HCT116 (cell line): ENCODE results near the gene MKRN3. TPM values are rescaled to one million over a fixed set of nuclear protein-coding genes. Genes with fewer than 3 reads are reported as not detected.

Experiments used
- ATAC-seq: fragments of 200-7000 bp; cut with Tn5 transposase; 2 replicates; pipeline ENCODE4 v1.9.1; 2020; ENCODE audit warnings: mild to moderate bottlenecking, moderate library complexity
- Bru-seq: library from RNA; stranded (reverse); fragments of 400-500 nt; gene quantifications from one replicate; lab custom pipeline; 2021; lab: Mats Ljungman, UMichigan
- BruChase-seq, 2 experiments: library from RNA; stranded (reverse); fragments of 400-500 nt; gene quantifications; one replicate each; lab custom pipeline; 2021; lab: Mats Ljungman, UMichigan
- BruUV-seq: library from RNA; stranded (reverse); fragments of 400-500 nt; replicated peaks from 2 replicates; lab custom pipeline; 2021; lab: Mats Ljungman, UMichigan
- CTCF ChIA-PET: fragments of 300-600 bp; sonication (Branson Sonifier 250); formaldehyde crosslinking; loops from one replicate; lab custom pipeline; 2021; ENCODE audit warnings: antibody characterized with exemption; lab: Charles Lee
- POLR2A ChIA-PET: fragments of 300-600, 350-600 bp; sonication (Branson Sonifier 250); formaldehyde crosslinking; loops from one replicate; lab custom pipeline; 2021; ENCODE audit warnings: antibody characterized with exemption; lab: Charles Lee
- RAD21 ChIA-PET, 2 experiments: fragments of 300-600 bp; sonication (Branson Sonifier 250); formaldehyde crosslinking; loops; one replicate each; lab custom pipeline; 2023; ENCODE audit warnings: low total read pairs in 2 of 2; ENCODE audit not compliant: uncharacterized antibody in 2 of 2, unreplicated experiment in 2 of 2, low non-redundant PET in 1 of 2; lab: Charles Lee
- DNase-seq: peaks from one replicate; pipeline ENCODE4 v3.0.0-alpha.2; 2010; ENCODE audit warnings: low read depth, low spot score
- H2AFZ ChIP-seq: fragments of 200-600 bp; shearing (Covaris generic), sonication (generic); 2 replicates; pipeline ENCODE4 v1.6.1; 2017; ENCODE audit warnings: low read depth, mixed run types, mixed read lengths, antibody characterized with exemption, low read length; ENCODE audit not compliant: poor library complexity, severe bottlenecking
- H3K27ac ChIP-seq: 2 replicates; pipeline ENCODE4 v1.5.1; 2012; ENCODE audit warnings: low read depth, low read length
- H3K27me3 ChIP-seq: fragments of 200-600 bp; sonication (generic); 2 replicates; pipeline ENCODE4 v1.6.1; 2016; ENCODE audit warnings: mixed run types, low read length, mixed read lengths; ENCODE audit not compliant: insufficient read depth
- H3K36me3 ChIP-seq, 2 experiments: fragments of 200-500 bp in 1 of 2; fragments of 200-600 bp in 1 of 2; sonication (Bioruptor generic) in 1 of 2; sonication (generic) in 1 of 2; 2 replicates each; pipeline versions ENCODE4 v1.5.1 to v1.6.1; 2014 to 2016; ENCODE audit warnings: low read length in 2 of 2, inconsistent platforms in 1 of 2, mixed read lengths in 1 of 2, mixed run types in 1 of 2; ENCODE audit not compliant: insufficient read depth in 2 of 2, control insufficient read depth in 1 of 2
- H3K4me1 ChIP-seq, 2 experiments: fragments of 200-600 bp in 1 of 2; sonication (generic) in 1 of 2; 2 replicates each; pipeline versions ENCODE4 v1.5.1 to v1.6.1; 2012 to 2017; ENCODE audit warnings: low read length in 2 of 2, inconsistent platforms in 1 of 2, mild to moderate bottlenecking in 1 of 2, mixed read lengths in 1 of 2, mixed run types in 1 of 2, moderate library complexity in 1 of 2; ENCODE audit not compliant: insufficient read depth in 2 of 2, control insufficient read depth in 1 of 2
- H3K4me2 ChIP-seq: fragments of 200-600 bp; sonication (generic); 2 replicates; pipeline ENCODE4 v1.6.1; 2017; ENCODE audit warnings: mixed run types, low read length, mixed read lengths
- H3K4me3 ChIP-seq, 2 experiments: fragments of 200-600 bp in 1 of 2; sonication (generic) in 1 of 2; replicated peaks in 1 of 2; 2 replicates each; pipeline ENCODE4 v1.5.1; 2011 to 2016; ENCODE audit warnings: low read length in 2 of 2, control low read depth in 1 of 2, low read depth in 1 of 2, mild to moderate bottlenecking in 1 of 2, mixed read lengths in 1 of 2, mixed run types in 1 of 2
- H3K79me2 ChIP-seq: fragments of 200-600 bp; sonication (generic); 2 replicates; pipeline ENCODE4 v1.6.1; 2017; ENCODE audit warnings: mild to moderate bottlenecking, mixed run types, low read length, moderate library complexity, mixed read lengths; ENCODE audit not compliant: insufficient read depth
- H3K9ac ChIP-seq: fragments of 200-600 bp; sonication (generic); 2 replicates; pipeline ENCODE4 v1.6.1; 2016; ENCODE audit warnings: low read length, mixed read lengths
- H3K9me2 ChIP-seq: fragments of 200-600 bp; sonication (generic), shearing (Covaris generic); 2 replicates; pipeline ENCODE4 v1.6.1; 2017; ENCODE audit warnings: mixed run types, mild to moderate bottlenecking, moderate library complexity; ENCODE audit not compliant: insufficient read depth
- H3K9me3 ChIP-seq, 2 experiments: fragments of 200-500 bp in 1 of 2; fragments of 200-600 bp in 1 of 2; sonication (Bioruptor generic) in 1 of 2; sonication (generic) in 1 of 2; 2 replicates each; pipeline ENCODE4 v1.6.1; 2014 to 2017; ENCODE audit warnings: low read length in 2 of 2, mixed read lengths in 2 of 2, inconsistent platforms in 1 of 2, low read depth in 1 of 2, mild to moderate bottlenecking in 1 of 2, mixed run types in 1 of 2, moderate library complexity in 1 of 2; ENCODE audit not compliant: control insufficient read depth in 1 of 2, insufficient read depth in 1 of 2
- H4K20me1 ChIP-seq: fragments of 200-600 bp; sonication (generic), shearing (Covaris generic); 2 replicates; pipeline ENCODE4 v1.6.1; 2017; ENCODE audit warnings: mixed run types, mild to moderate bottlenecking, moderate library complexity; ENCODE audit not compliant: insufficient read depth
- CEBPB ChIP-seq: IDR thresholded peaks from 2 replicates; pipeline ENCODE4 v1.6.1; 2012; ENCODE audit warnings: low read depth
- EGR1 ChIP-seq: IDR thresholded peaks from 2 replicates; pipeline ENCODE4 v1.6.1; 2012; ENCODE audit warnings: low read depth
- ELF1 ChIP-seq: IDR thresholded peaks from 2 replicates; pipeline ENCODE4 v1.6.1; 2012; ENCODE audit warnings: low read depth, borderline replicate concordance
- EZH2 ChIP-seq: fragments of 200-600 bp; sonication (generic); IDR thresholded peaks from 2 replicates; pipeline ENCODE4 v1.6.1; 2017; ENCODE audit warnings: antibody characterized with exemption, mixed run types
- EZH2phosphoT487 ChIP-seq: fragments of 200-600 bp; IDR thresholded peaks from 2 replicates; pipeline ENCODE4 v1.6.1; 2018; ENCODE audit warnings: antibody characterized with exemption, borderline replicate concordance
- FOSL1 ChIP-seq: IDR thresholded peaks from 2 replicates; pipeline ENCODE4 v1.6.1; 2012; ENCODE audit warnings: low read depth
- JUND ChIP-seq: IDR thresholded peaks from 2 replicates; pipeline ENCODE4 v1.6.1; 2012
- POLR2A ChIP-seq: IDR thresholded peaks from 2 replicates; pipeline ENCODE4 v1.7.0; 2011; ENCODE audit warnings: borderline replicate concordance; ENCODE audit not compliant: insufficient read depth, insufficient read length; ENCODE audit errors: extremely low read depth
- POLR2AphosphoS5 ChIP-seq: IDR thresholded peaks from 2 replicates; pipeline ENCODE4 v1.6.1; 2011; ENCODE audit warnings: mild to moderate bottlenecking, low read depth, low read length, moderate library complexity
- RAD21 ChIP-seq: IDR thresholded peaks from 2 replicates; pipeline ENCODE4 v1.6.1; 2012; ENCODE audit warnings: low read depth, mild to moderate bottlenecking
- SIN3A ChIP-seq: IDR thresholded peaks from 2 replicates; pipeline ENCODE4 v1.6.1; 2012; ENCODE audit warnings: low read depth
- TCF7L2 ChIP-seq: IDR thresholded peaks from 2 replicates; pipeline ENCODE4 v1.7.0; 2011; ENCODE audit warnings: borderline replicate concordance, inconsistent platforms; ENCODE audit not compliant: insufficient read depth, insufficient read length; ENCODE audit errors: extremely low read depth
- ZNF274 ChIP-seq: fragments of 200-500 bp; sonication (Bioruptor generic); IDR thresholded peaks from 2 replicates; pipeline ENCODE4 v1.6.1; 2014; ENCODE audit warnings: mild to moderate bottlenecking, low read depth, low read length, inconsistent platforms
- intact Hi-C: fragments of 100-400 bp; cut with micrococcal nuclease; formaldehyde crosslinking; loops from 2 replicates; pipeline ENCODE4 v1.10.0; 2022
- long read RNA-seq: library from polyadenylated mRNA; unstranded; transcript quantifications from one replicate; pipeline ENCODE4 v2.0.0, GENCODE V29; 2021; ENCODE audit not compliant: unreplicated experiment
- polyA plus RNA-seq: library from polyadenylated mRNA; unstranded; fragments of >200 nt; gene quantifications from 2 replicates; pipeline ENCODE4 v1.2.1, GENCODE V29; 2012; ENCODE audit warnings: missing spikeins
- total RNA-seq: library from RNA; stranded (reverse); gene quantifications from one replicate; pipeline ENCODE4 v1.2.1, GENCODE V29; 2021; ENCODE audit not compliant: unreplicated experiment
- TF ChIP-seq, protein P1 (sequence below): IDR thresholded peaks from 2 replicates; pipeline ENCODE4 v1.6.1; 2011; ENCODE audit warnings: mild to moderate bottlenecking, low read length, moderate library complexity; ENCODE audit not compliant: insufficient replicate concordance; ENCODE audit errors: extremely low read depth
- TF ChIP-seq, protein P2 (sequence below): IDR thresholded peaks from 2 replicates; pipeline ENCODE4 v1.6.1; 2012
- TF ChIP-seq, protein P3 (sequence below), 3 experiments: fragments of 200-600 bp in 1 of 3; sonication (generic) in 1 of 3; IDR thresholded peaks in 2 of 3; conservative IDR thresholded peaks in 1 of 3; 2 replicates each; pipeline ENCODE4 v1.5.1; 2012 to 2017; ENCODE audit warnings: low read depth in 2 of 3, low read length in 2 of 3, antibody characterized with exemption in 1 of 3, borderline replicate concordance in 1 of 3, control low read depth in 1 of 3, mild to moderate bottlenecking in 1 of 3, mixed read lengths in 1 of 3, mixed run types in 1 of 3, moderate library complexity in 1 of 3; ENCODE audit not compliant: insufficient read depth in 1 of 3
- TF ChIP-seq, protein P4 (sequence below): IDR thresholded peaks from 2 replicates; pipeline ENCODE4 v1.6.1; 2012; ENCODE audit warnings: low read depth

MKRN3 gene
- 10.1 TPM for total RNA-seq
- polyA plus RNA-seq, result 4.9 and 5.7 TPM in 2 replicates
- Bru-seq, nascent RNA, result percentile 63 among the genes with signal in this experiment
- percentile 54 among the genes with signal in this experiment for BruChase-seq, experiment 1, labeled RNA remaining after a 6-hour chase
- percentile 58 among the genes with signal in this experiment for BruChase-seq, experiment 2, labeled RNA remaining after a 2-hour chase
- long read RNA-seq, transcript MKRN3-202 (3 exons, 629 nt), result minor isoform, 5 of 32 reads
- long read RNA-seq, transcript MKRN3-201 (1 exons, 2,347 nt), result major isoform, 13 of 32 reads
- long read RNA-seq, partial matches to known transcripts, result 6 of 32 reads
- long read RNA-seq, other reads (novel, unspliced or antisense), result 6 of 32 reads

DNA sequence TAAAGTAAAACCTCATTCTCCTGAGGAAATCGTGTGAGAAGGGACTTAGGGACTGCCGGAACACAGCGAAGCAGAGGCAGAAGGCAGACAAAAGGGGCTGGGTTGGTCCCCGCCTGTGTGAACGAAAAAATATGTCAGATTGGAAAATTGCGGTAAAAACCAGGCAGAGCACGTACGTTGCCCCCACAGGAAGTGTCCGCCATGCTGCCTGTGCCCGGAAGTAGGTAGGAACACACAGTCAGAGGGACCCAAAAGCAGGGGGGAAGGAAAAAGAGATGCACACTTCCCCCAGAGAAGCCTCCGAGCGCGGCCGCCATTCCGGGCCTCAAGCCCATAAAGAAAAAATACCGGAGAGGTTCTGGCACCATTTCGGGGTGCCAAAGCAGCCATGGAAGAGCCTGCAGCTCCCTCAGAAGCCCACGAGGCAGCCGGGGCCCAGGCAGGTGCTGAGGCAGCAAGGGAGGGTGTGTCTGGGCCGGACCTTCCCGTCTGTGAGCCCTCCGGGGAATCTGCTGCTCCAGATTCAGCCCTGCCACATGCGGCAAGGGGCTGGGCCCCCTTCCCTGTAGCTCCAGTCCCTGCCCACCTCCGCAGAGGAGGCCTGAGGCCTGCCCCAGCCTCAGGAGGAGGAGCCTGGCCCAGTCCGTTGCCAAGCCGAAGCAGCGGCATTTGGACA is at the start of gene MKRN3:
TSS of gene MKRN3 (plus strand) at position 280 of the 676 bp plus-strand sequence. CDS start at position 389, 109 bp downstream.
- CTCF ChIA-PET, result interaction anchor here (0.9 kb wide), 1 partner anchor 9 kb away, joined by 3 read pairs; no protein-coding TSS in a partner anchor
- Histone ChIP-seq H3K9me2 (no peaks in the 10 kb centered on the region), H3K4me3 (peak within 1 kb of the TSS; percentile 85 to 99), H3K4me1 (peaks cover 15 to 28% of the 10 kb centered on the region in 2 experiments), H3K36me3 (peaks cover 4 to 12% of the 10 kb centered on the region in 2 experiments; a peak in 3 of 4 replicates), H2AFZ (peak within 1 kb of the TSS; percentile 99), H3K9ac (peak within 1 kb of the TSS; percentile 98), H4K20me1 (no peaks in the 10 kb centered on the region), H3K9me3 (no peaks in the 10 kb centered on the region), H3K79me2 (peaks cover 50% of the 10 kb centered on the region), H3K27ac (peak within 1 kb of the TSS; percentile 98), H3K27me3 (no peaks in the 10 kb centered on the region), H3K4me2 (peak within 1 kb of the TSS; percentile 83)
- POLR2A ChIA-PET, result interaction anchor here (0.7 kb wide), 1 partner anchor 9 kb away, joined by 3 read pairs; no protein-coding TSS in a partner anchor
- RAD21 ChIA-PET, result no interaction called here
- ATAC-seq (peak; percentile 83), DNase-seq (peak; percentile 87)
- BruUV-seq, result TSS peak; percentile 51
- intact Hi-C loops, result loop anchor here (2.0 kb wide), 1 partner anchor 15 kb away; no protein-coding TSS in a partner anchor
- TF ChIP-seq POLR2AphosphoS5 (peak; percentile 76), SIN3A (0 out of 2 replicates have a peak, but pooled peaks have one; percentile 20), TCF7L2 (peak; percentile 76), ELF1 (peak; percentile 90), JUND (no peak), CEBPB (no peak), EZH2 (no peak), EGR1 (peak; percentile 29; the same call in 1 of the 2 replicates), RAD21 (no peak), ZNF274 (no peak), FOSL1 (no peak), EZH2phosphoT487 (no peak), POLR2A (peak; percentile 77)
- TF ChIP-seq, protein P1, sequence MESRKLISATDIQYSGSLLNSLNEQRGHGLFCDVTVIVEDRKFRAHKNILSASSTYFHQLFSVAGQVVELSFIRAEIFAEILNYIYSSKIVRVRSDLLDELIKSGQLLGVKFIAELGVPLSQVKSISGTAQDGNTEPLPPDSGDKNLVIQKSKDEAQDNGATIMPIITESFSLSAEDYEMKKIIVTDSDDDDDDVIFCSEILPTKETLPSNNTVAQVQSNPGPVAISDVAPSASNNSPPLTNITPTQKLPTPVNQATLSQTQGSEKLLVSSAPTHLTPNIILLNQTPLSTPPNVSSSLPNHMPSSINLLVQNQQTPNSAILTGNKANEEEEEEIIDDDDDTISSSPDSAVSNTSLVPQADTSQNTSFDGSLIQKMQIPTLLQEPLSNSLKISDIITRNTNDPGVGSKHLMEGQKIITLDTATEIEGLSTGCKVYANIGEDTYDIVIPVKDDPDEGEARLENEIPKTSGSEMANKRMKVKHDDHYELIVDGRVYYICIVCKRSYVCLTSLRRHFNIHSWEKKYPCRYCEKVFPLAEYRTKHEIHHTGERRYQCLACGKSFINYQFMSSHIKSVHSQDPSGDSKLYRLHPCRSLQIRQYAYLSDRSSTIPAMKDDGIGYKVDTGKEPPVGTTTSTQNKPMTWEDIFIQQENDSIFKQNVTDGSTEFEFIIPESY, result no peak
- TF ChIP-seq, protein P2, sequence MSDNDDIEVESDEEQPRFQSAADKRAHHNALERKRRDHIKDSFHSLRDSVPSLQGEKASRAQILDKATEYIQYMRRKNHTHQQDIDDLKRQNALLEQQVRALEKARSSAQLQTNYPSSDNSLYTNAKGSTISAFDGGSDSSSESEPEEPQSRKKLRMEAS, result peak; percentile 76
- TF ChIP-seq, protein P3, sequence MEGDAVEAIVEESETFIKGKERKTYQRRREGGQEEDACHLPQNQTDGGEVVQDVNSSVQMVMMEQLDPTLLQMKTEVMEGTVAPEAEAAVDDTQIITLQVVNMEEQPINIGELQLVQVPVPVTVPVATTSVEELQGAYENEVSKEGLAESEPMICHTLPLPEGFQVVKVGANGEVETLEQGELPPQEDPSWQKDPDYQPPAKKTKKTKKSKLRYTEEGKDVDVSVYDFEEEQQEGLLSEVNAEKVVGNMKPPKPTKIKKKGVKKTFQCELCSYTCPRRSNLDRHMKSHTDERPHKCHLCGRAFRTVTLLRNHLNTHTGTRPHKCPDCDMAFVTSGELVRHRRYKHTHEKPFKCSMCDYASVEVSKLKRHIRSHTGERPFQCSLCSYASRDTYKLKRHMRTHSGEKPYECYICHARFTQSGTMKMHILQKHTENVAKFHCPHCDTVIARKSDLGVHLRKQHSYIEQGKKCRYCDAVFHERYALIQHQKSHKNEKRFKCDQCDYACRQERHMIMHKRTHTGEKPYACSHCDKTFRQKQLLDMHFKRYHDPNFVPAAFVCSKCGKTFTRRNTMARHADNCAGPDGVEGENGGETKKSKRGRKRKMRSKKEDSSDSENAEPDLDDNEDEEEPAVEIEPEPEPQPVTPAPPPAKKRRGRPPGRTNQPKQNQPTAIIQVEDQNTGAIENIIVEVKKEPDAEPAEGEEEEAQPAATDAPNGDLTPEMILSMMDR (IDR thresholded peaks at IDR 0.05 in 2 of 3, conservative IDR thresholded peaks at IDR 0.05 in 1 of 3; ENCODE audit: borderline replicate concordance in 1 of 3, insufficient read depth in 1 of 3, low read depth in 2 of 3, low read length in 2 of 3), result no peak
- TF ChIP-seq, protein P4, sequence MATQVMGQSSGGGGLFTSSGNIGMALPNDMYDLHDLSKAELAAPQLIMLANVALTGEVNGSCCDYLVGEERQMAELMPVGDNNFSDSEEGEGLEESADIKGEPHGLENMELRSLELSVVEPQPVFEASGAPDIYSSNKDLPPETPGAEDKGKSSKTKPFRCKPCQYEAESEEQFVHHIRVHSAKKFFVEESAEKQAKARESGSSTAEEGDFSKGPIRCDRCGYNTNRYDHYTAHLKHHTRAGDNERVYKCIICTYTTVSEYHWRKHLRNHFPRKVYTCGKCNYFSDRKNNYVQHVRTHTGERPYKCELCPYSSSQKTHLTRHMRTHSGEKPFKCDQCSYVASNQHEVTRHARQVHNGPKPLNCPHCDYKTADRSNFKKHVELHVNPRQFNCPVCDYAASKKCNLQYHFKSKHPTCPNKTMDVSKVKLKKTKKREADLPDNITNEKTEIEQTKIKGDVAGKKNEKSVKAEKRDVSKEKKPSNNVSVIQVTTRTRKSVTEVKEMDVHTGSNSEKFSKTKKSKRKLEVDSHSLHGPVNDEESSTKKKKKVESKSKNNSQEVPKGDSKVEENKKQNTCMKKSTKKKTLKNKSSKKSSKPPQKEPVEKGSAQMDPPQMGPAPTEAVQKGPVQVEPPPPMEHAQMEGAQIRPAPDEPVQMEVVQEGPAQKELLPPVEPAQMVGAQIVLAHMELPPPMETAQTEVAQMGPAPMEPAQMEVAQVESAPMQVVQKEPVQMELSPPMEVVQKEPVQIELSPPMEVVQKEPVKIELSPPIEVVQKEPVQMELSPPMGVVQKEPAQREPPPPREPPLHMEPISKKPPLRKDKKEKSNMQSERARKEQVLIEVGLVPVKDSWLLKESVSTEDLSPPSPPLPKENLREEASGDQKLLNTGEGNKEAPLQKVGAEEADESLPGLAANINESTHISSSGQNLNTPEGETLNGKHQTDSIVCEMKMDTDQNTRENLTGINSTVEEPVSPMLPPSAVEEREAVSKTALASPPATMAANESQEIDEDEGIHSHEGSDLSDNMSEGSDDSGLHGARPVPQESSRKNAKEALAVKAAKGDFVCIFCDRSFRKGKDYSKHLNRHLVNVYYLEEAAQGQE, result no peak
